NCI-H748 (cell line): ENCODE measurements around the gene WDTC1.
A peak's percentile ranks its signal among the peaks of the same experiment; 100 is the strongest.
"Not testable (repeated sequence)": the region's sequence is repeated elsewhere in the genome, so short reads cannot be mapped to it uniquely, and the experiment has no call there.

Source experiments
- DNase-seq: peaks from one replicate; lab custom pipeline; 2025; ENCODE audit not compliant: unreplicated experiment; lab: John Stamatoyannopoulos, UW

WDTC1 gene, protein sequence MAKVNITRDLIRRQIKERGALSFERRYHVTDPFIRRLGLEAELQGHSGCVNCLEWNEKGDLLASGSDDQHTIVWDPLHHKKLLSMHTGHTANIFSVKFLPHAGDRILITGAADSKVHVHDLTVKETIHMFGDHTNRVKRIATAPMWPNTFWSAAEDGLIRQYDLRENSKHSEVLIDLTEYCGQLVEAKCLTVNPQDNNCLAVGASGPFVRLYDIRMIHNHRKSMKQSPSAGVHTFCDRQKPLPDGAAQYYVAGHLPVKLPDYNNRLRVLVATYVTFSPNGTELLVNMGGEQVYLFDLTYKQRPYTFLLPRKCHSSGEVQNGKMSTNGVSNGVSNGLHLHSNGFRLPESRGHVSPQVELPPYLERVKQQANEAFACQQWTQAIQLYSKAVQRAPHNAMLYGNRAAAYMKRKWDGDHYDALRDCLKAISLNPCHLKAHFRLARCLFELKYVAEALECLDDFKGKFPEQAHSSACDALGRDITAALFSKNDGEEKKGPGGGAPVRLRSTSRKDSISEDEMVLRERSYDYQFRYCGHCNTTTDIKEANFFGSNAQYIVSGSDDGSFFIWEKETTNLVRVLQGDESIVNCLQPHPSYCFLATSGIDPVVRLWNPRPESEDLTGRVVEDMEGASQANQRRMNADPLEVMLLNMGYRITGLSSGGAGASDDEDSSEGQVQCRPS

GRCh38 chr1:27234049-27234882, at the start of gene WDTC1:
WDTC1 (plus strand) TSS chr1:27234632; CDS start chr1:27261055, 26,423 bp downstream.
- peak; percentile 95 for DNase-seq

- DNase-seq: not testable (repeated sequence)
Measured at GRCh38 chr1:27184665-27185064, 49.8 kb upstream of the WDTC1 start.

- DNase-seq: no peak
Measured at GRCh38 chr1:27192039-27192529, 42.3 kb upstream of the WDTC1 start.

DNA sequence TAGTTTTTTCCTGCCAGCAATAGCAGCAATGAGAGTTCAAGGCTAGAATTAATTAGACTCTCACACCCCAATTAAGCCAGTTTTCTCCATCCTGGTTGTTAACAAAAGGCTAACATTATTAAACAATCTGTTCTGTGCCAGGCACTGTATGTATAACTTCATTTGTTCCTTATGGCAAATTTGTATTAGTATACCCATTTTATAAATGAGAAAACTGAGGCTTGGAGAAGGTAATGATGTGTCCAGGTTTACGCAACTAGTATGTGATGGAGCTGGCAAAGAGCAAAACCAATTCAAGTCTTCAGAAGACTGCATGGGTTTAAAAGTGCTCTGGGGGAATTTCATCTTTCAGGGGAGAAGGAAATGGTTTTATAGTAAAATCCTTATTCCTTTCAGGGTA, 41.2 kb upstream of the WDTC1 start:
- no peak for DNase-seq

DNA sequence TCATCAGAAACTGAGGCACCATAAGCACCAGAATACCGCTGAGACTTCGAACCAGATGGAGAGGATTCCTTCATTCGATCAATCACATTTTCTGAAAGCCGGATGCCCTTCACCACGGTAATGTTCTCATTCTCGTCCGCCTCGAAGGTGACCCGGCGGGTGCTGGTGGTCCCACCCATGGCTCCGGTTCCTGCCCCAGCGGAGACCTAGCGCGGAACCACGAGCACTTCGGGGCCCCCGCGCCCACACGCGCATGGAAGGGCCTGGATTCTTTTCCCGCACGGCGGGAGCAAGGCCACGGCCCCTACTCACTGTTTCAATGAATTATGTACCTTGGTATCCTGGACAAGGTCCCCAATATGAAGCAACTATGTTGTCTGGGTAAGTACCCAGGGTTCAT, 33.1 kb upstream of the WDTC1 start:
- DNase-seq: no peak

GRCh38 chr1:27203946-27204345, 30.5 kb upstream of the WDTC1 start:
- DNase-seq: no peak

DNA sequence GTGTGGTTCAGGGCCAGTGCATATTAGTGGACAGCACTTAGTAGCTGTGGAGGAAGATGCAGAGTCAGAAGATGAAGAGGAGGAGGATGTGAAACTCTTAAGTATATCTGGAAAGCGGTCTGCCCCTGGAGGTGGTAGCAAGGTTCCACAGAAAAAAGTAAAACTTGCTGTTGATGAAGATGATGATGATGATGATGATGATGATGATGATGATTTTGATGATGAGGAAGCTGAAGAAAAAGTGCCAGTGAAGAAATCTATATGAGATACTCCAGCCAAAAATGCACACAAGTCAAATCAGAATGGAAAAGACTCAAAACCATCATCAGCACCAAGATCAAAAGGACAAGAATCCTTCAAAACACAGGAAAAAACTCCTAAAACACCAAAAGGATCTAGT, 27.2 kb upstream of the WDTC1 start:
- not testable (repeated sequence) for DNase-seq

- DNase-seq: not testable (repeated sequence)
Measured at GRCh38 chr1:27208143-27208850, 26.1 kb upstream of the WDTC1 start.

GRCh38 chr1:27216466-27216865, 18.0 kb upstream of the WDTC1 start:
- DNase-seq: no peak

GRCh38 chr1:27217401-27217800, 17.0 kb upstream of the WDTC1 start:
- DNase-seq: no peak

- no peak for DNase-seq
Measured at GRCh38 chr1:27218736-27219135, 15.7 kb upstream of the WDTC1 start.

- no peak for DNase-seq
Measured at GRCh38 chr1:27220096-27220495, 14.3 kb upstream of the WDTC1 start.

GRCh38 chr1:27220702-27221497, 13.5 kb upstream of the WDTC1 start:
- peak; percentile 2 for DNase-seq

- no peak for DNase-seq
Measured at GRCh38 chr1:27225621-27226020, 8.8 kb upstream of the WDTC1 start.

GRCh38 chr1:27227765-27228164, 6.7 kb upstream of the WDTC1 start:
- no peak for DNase-seq

DNA sequence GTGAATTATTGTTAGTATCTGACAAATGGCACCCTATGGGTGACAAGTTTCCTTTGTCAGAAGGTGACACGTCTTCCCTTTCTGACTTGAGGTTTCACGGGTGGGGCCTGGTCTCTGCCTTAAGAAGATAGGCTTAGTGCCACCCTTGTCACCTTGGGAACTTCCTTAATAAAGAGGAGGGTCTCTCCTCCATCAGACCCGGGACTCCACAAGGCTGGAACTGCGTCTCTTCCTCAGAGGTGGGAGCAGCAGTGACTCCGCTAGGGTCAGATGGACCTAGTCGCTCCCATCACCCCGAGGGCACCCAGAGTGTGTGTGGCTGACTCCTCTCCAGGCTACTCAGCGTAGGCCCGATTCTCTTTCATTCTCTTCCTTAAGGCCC, 774 bp upstream of the WDTC1 start:
- DNase-seq: no peak

DNA sequence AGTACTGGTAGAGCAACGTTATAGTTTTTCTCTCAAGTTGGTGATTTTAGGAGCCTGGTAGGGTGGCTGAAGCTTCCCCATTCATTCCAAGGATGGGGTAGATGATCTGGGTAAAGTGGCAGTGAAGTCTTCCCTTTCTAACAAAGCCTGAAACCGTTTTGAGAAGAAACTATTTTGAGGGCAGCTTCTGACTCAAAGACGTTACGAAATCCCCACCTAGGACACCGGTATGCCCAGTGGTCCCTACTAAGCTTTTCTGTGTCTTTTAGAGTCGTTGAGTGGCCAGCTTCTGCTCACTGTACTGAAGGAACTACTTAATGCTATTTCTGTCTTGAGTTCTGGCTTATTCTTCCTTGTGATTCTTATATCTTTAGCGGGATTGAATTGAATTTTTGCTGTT, 1.4 kb downstream of the WDTC1 start:
- DNase-seq: no peak

DNA sequence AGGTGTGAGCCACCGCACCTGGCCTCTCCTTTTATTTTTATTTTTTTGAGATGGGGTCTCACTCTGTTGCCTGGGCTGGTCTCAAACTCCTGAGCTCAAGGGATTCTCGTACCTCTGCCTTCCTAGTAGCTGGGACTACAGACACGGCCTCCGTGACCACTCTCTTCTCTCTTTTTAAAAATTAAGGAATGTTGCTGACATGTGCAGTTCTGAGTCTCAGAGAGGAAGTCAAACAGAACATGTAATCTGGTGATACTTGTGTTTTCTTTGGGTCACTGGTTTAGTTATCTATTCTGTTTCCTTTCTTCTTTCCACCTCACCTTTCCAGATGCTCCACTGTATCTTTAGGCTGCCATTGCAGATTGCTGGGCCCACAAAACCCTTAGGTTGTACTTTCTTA, 2.7 kb downstream of the WDTC1 start:
- DNase-seq: no peak

DNA sequence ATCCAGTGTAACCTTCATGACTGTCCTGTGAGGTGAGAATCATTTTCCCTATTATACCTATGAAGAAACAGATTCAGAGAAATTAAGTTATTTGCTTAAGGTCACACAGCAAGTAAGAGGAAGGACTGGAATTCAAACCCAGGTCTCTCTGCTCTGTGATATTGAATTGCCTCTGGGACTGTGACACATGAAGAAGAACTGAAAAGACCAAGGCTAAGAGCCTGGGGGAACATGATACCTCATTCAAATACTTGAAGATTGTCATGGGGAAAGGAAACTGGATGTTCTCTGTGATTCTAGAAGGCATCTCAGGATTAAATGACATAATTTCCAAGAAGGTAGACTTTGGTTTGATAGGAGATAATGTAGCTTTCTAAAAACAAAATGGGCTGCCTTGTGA, 3.6 kb downstream of the WDTC1 start:
- no peak for DNase-seq

DNA sequence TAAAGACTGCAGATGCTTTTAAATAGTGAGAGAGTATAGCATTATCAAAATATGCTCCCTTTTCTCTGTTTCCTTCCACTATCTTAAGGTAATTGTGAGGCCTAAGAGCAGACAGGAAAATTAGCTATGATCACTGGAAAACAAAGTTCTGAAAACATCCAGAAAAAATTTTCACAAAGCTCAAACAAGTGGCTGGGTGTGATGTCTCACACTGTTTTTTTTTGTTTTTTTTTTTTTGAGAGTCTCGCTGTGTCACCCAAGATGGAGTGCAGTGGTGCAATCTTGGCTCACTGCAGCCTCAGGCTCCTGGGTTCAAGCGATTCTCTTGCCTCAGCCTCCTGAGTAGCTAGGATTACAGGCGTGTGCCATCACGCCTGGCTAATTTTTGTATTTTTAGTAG, 7.2 kb downstream of the WDTC1 start:
- DNase-seq: no peak
